ENCODE results near the gene ACTL6A. TPM values are rescaled to one million over a fixed set of nuclear protein-coding genes. Genes with fewer than 3 reads are reported as not detected.

Gene ACTL6A
- 34.9 and 39.3 TPM in 2 replicates for total RNA-seq

DNA sequence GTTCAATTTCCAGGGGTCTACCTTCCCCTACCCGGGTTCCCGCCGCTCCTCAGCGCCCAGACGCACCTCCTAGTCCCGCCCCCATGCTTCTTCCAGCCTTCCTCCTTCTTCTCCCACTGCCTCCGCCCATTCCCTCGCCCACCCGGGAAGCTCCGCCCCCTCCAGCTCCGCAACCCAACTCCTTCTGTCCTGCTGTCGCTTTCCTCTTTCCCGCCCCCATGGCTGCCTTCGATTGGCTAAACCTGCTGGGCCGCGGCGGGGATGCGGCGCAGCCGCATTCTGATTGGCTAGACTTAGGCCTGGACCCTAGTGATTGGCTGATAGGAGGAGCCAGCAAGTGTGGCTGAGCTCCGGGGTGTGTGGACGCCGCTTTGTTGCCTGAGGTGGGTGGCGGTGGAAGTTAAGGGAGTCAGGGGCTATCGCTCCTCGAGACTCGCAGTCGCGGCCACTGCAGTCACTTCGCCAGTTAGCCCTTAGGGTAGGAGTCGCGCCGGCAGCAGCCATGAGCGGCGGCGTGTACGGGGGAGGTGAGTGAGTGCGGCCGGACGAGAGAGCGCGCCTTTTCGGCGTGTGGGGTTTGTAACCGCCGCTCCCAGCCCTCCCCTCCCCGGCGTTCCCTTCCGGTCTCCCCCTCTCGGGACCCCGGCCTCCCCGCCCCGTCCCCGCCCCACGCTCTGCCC, at the start of gene ACTL6A:
Gene ACTL6A (plus strand): TSS at position 336 of the 680 bp plus-strand sequence. CDS start 167 bp downstream, at position 503.

GRCh38 chr3:179604321-179605078, 41.8 kb downstream of the ACTL6A start, which contains the start of the genes MRPL47 and NDUFB5:
TSS of gene MRPL47 (minus strand) at chr3:179604638. CDS start at chr3:179604624, 14 bp downstream.
TSS of gene NDUFB5 (plus strand) at chr3:179604794. CDS start at chr3:179604816, 22 bp downstream.

Other genes with a start within 250 kb of the ACTL6A start
- gene ZNF639, start 239.9 kb upstream of the ACTL6A start, total RNA-seq, result 33.3 and 46.2 TPM in 2 replicates
- 21.5 and 22.6 TPM in 2 replicates for gene MFN1, start 215.2 kb upstream of the ACTL6A start, total RNA-seq
- gene GNB4, start 111.5 kb upstream of the ACTL6A start, total RNA-seq, result 21.3 and 22.3 TPM in 2 replicates
- 20.2 and 20.7 TPM in 2 replicates for gene MRPL47, start 41.7 kb downstream of the ACTL6A start, total RNA-seq
- gene NDUFB5, start 41.9 kb downstream of the ACTL6A start, total RNA-seq, result 104 and 111 TPM in 2 replicates
- 7.6 and 10.0 TPM in 2 replicates for gene USP13, start 90.1 kb downstream of the ACTL6A start, total RNA-seq